KG1 (cell line): ENCODE data around the gene FAM219A.
A peak's percentile ranks its signal among the peaks of the same experiment; 100 is the strongest.

Experiments
- DNase-seq: peaks from one replicate; lab custom pipeline; 2025; lab: John Stamatoyannopoulos, UW

Gene FAM219A

GRCh38 chr9:34458013-34458958 lies at the start of gene FAM219A, which contains the start of gene DNAI1:
Gene FAM219A, minus strand, starts transcription at chr9:34458570. Its CDS starts 307 bp downstream, at chr9:34458263.
Gene DNAI1, plus strand, starts transcription at chr9:34458805. Its CDS starts 201 bp downstream, at chr9:34459006.
- DNase-seq: peak; percentile 87

DNA sequence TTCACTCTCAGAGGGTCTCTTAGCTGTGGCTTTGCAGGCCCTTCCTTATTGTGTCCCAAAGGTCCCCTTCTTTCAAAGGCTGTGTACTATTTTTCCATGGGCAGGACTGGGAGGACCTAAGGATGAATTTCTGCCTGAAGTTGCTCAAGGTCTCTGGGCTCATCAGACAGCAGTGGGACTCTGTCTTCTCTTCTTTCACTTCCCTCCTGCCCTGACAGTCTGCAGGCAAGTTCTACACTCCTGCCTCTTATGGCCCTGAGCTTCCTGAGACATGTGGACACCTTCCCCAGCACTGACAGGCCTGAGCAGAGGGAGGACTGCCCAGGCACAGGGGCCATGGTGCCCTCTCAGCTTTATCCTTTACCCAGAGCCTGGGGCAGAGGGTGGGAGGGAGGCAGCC lies 49.6 kb upstream of the FAM219A start:
- DNase-seq: no peak

- no peak for DNase-seq
Observed at GRCh38 chr9:34507556-34507955, 49.2 kb upstream of the FAM219A start.

- DNase-seq: no peak
Observed at GRCh38 chr9:34506623-34507022, 48.3 kb upstream of the FAM219A start.

DNA sequence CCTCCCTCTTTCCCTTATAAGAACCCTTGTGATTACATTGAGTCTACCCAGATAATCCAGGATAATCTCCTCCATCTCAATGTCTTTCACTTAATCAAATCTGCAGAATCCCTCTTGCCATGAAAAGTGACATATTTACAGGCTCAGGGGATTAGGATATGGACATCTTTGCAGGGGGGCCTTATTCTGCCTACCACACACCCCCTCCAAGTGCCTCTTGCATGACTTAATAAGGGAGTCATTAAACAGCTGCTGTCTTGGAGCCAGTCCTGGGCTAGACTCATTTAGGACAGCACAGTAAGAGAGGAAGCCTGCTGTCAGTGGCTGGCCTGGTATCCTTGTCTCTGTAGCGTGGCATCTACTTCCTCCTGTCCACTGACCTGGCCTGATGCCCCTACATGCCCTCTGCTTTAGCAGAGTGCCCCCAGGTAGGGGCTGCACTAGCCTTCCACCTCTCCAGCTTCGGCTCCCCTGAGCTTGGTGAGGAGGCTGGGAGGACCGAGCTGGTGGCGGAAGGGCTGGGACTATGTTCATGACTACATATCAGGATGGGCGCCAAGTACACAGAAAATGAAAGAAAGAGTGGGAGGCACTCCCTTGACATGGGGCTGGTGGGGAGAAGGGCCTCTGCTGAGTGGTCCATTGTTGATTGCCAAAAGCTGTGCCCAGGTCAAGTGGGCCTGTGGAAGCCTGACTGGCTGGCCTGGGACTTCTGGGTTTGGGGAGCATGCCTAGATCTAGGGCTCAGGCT lies 47.2 kb upstream of the FAM219A start:
- no peak for DNase-seq

GRCh38 chr9:34503406-34503805 lies 45.0 kb upstream of the FAM219A start:
- no peak for DNase-seq

DNA sequence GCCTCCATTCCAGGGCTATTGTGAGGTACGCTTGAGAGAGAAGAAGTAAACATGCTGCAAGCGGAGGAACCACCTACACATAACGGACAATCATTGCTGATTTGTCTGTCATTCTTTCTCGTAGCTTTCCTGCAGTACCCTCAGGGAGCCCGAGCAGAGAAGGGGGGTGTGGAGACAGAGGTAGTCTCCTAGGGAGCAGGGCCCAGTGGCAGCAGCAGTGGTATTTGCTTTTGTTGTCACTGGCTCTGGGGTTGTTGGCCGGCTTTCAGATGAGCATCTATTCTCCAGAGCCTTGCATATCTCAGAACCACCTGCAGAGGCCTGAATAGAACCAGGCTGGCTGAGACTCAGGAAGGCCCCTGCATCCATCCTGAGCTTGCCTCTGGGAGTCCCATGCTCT lies 44.5 kb upstream of the FAM219A start:
- no peak for DNase-seq

- no peak for DNase-seq
Observed at GRCh38 chr9:34502471-34502870, 44.1 kb upstream of the FAM219A start.

DNA sequence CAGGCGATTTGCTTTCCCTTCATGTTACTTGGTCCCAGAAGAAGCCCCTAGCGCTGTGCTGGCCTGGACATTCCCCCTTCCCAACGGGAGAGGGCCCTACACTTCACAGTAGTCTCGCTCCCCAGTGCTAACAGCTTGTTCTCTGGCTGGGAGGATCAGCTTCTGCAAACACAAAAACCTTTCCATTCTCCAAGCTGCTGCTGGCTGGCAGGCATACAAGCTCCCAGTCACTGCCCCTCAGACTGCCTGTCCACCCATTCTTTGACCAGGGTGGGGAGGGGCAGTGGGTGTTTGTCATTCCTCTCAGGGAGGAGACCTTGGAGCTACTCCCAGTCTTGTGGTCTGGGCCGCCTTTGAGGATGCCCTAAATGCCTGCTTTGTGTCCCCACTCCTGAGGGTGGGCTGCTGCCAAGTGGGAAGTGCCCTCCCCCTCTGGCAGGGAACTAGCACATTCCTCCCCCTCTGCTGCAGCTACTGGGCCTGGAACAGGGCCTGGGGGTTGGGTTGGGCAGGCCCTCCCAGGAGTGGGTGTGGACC lies 43.6 kb upstream of the FAM219A start:
- DNase-seq: no peak

- no peak for DNase-seq
Observed at GRCh38 chr9:34501372-34501771, 43.0 kb upstream of the FAM219A start.

GRCh38 chr9:34500623-34501267 lies 42.4 kb upstream of the FAM219A start:
- peak; percentile 20 for DNase-seq

DNA sequence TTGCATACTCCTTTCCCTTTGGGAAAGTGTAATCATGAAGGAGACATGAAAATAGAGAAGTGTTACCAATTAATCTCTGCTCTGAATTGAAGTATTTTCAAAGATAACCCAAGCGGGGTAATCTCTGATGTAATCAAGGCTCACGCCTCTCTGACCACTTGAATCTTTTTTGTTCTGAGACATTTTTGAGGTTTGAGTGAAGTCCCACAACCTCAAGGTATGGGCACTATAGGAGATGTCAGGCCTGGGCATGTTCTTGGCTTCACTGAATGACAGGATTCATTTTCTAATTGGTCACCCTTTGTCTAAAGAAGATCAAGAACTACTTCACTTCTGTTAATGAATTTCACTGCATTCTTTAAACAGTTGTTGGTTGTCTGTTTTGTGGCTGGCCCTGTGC lies 40.7 kb upstream of the FAM219A start:
- no peak for DNase-seq

GRCh38 chr9:34498553-34498952 lies 40.2 kb upstream of the FAM219A start:
- DNase-seq: no peak

GRCh38 chr9:34496149-34496712 lies 37.9 kb upstream of the FAM219A start:
- DNase-seq: no peak

- DNase-seq: no peak
Observed at GRCh38 chr9:34493972-34494535, 35.7 kb upstream of the FAM219A start.

- no peak for DNase-seq
Observed at GRCh38 chr9:34492051-34492450, 33.7 kb upstream of the FAM219A start.

DNA sequence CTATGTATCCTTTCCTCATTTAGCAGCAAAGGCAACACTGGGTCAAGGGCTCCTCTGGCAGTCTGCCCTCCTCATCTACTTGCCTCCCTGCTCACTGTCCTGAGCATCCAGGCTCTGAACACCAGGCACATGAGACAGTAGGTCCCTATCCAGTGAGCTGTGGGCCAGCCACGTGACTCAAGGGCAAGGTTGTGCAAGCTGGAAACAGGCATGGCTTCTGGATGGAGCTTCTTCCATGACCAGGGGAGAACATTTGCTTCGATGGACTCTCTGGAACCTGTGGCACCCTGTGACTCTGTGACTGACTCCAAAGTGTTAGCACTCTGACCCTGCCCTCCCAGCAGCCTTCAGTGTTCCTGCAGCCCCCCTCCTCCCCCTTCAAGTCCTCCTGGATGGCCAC lies 33.2 kb upstream of the FAM219A start:
- no peak for DNase-seq

GRCh38 chr9:34490760-34491159 lies 32.4 kb upstream of the FAM219A start:
- DNase-seq: no peak

DNA sequence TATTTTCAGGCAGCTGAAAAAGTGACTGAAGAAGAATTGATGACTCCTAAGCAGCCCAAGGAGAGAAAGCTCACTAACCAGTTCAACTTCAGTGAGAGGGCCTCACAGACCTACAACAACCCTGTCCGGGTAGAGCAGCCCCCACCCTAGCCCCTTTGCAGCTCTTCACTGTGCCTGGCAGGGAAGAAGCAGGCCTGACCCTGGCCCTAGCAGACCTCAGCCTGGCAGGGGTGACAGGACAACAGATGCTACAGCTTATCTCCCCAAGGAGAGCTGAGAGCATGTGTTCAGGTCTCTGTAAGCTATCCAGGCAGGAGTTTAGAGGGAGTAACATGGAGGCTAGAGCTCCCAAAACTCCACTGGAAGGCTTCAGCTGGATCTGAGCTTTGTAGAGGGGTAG lies 32.0 kb upstream of the FAM219A start:
- DNase-seq: no peak

DNA sequence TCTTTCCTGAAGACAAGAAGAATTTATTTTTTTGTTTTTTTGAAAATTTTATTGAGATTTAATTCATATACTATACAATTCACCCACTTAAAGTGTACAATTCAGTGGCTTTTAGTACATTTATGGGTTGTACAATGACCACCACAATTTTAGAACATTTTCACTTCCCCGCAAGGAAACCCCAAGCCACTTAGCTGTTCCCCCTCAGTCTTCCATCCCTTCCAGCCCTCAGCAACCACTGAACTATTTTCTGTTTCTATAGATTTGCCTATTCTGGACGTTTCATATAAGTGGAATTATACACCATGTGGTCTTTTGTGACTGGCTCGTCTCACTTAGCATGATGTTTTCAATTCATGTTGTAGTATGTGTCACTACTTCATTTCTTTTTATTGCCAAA lies 28.2 kb upstream of the FAM219A start:
- DNase-seq: no peak

DNA sequence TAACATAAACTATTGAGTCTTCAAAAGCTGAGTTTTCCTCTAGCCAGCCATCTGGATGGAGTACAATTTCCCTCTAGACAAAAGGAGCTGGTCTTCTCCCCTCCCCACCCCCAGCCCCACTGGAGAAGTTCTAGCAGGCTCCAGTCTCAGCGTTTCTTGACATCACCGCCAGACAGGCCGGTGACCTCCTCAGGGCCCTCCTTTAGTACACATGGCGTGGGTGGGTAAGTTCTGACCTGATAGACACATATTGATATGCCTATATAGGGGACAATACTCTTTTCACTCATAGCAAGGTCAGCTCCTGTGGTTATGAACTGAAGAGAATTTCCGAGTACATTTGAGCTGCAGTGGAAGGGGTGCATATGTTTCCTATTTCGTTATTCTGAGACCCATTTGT lies 27.5 kb upstream of the FAM219A start:
- DNase-seq: no peak

DNA sequence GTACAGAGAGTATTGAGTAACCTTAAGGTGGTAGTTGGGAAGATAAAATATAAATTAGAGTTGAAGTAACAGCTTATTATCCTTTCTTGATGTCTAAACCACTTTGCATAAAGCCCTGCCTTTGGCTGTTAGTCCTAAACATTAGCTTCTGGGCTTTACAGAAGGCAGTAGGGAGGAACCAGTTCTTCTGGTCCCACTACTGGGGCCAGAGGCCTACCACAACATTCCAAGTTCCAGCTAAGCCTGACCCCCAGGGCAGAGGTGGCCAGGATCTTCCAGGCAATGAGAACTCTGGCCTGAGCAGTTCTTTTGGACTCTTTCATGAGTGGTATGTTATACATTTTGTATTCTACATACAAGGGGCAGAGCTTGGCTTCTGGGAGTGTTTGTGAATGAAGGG lies 26.3 kb upstream of the FAM219A start:
- no peak for DNase-seq
